HEK293T (cell line): ENCODE results near the gene RC3H1.
"Not testable (repeated sequence)": the region's sequence is repeated elsewhere in the genome, so short reads cannot be mapped to it uniquely, and the experiment has no call there.

Experiments used
- CTCF ChIA-PET: fragments of 350-600 bp; formaldehyde crosslinking; extraction: SDS; loops from one replicate; lab custom pipeline; 2021; ENCODE audit warnings: antibody characterized with exemption, inconsistent platforms; lab: Yijun Ruan, JAX
- POLR2A ChIA-PET: fragments of 350-600 bp; formaldehyde crosslinking; extraction: SDS; loops from one replicate; lab custom pipeline; 2020; ENCODE audit warnings: antibody characterized with exemption, inconsistent platforms; lab: Yijun Ruan, JAX
- DNase-seq: peaks from one replicate; pipeline ENCODE4 v3.0.0; 2012; ENCODE audit warnings: mixed read lengths; ENCODE audit errors: extremely low spot score
- ARNT ChIP-seq: fragments of 450-650 bp; IDR thresholded peaks from 2 replicates; pipeline ENCODE4 v1.6.1; 2017; ENCODE audit warnings: mild to moderate bottlenecking
- BHLHE40 ChIP-seq: fragments of 450-650 bp; IDR thresholded peaks from 2 replicates; pipeline ENCODE4 v1.6.1; 2016; ENCODE audit warnings: mild to moderate bottlenecking, moderate library complexity, borderline replicate concordance
- CTBP1 ChIP-seq: fragments of 450-650 bp; IDR thresholded peaks from 2 replicates; pipeline ENCODE4 v1.6.1; 2016; ENCODE audit warnings: borderline replicate concordance
- ELF4 ChIP-seq: fragments of 450-650 bp; IDR thresholded peaks from 2 replicates; pipeline ENCODE4 v1.6.1; 2017; ENCODE audit warnings: antibody characterized with exemption
- FOXA1 ChIP-seq: fragments of 450-650 bp; IDR thresholded peaks from 2 replicates; pipeline ENCODE4 v1.6.1; 2016; ENCODE audit warnings: mild to moderate bottlenecking
- FOXK2 ChIP-seq: fragments of 450-650 bp; IDR thresholded peaks from 2 replicates; pipeline ENCODE4 v1.6.1; 2016; ENCODE audit warnings: mild to moderate bottlenecking
- FOXM1 ChIP-seq: fragments of 450-650 bp; IDR thresholded peaks from 2 replicates; pipeline ENCODE4 v1.6.1; 2017; ENCODE audit warnings: mild to moderate bottlenecking, borderline replicate concordance
- HDGF ChIP-seq: fragments of 450-650 bp; IDR thresholded peaks from 2 replicates; pipeline ENCODE4 v1.6.1; 2017; ENCODE audit warnings: antibody characterized with exemption, borderline replicate concordance
- L3MBTL2 ChIP-seq: fragments of 450-650 bp; conservative IDR thresholded peaks from 2 replicates; pipeline ENCODE4 v1.6.1; 2016; ENCODE audit warnings: mild to moderate bottlenecking
- LEF1 ChIP-seq: fragments of 450-650 bp; IDR thresholded peaks from 2 replicates; pipeline ENCODE4 v1.6.1; 2017; ENCODE audit warnings: mild to moderate bottlenecking, borderline replicate concordance
- NFRKB ChIP-seq: fragments of 450-650 bp; IDR thresholded peaks from 2 replicates; pipeline ENCODE4 v1.6.1; 2016; ENCODE audit warnings: mild to moderate bottlenecking, moderate library complexity
- PKNOX1 ChIP-seq: fragments of 450-650 bp; IDR thresholded peaks from 2 replicates; pipeline ENCODE4 v1.6.1; 2016
- SP1 ChIP-seq: fragments of 450-650 bp; IDR thresholded peaks from 2 replicates; pipeline ENCODE4 v1.6.1; 2017
- SUZ12 ChIP-seq: fragments of 450-650 bp; IDR thresholded peaks from 2 replicates; pipeline ENCODE4 v1.6.1; 2016; ENCODE audit warnings: mild to moderate bottlenecking
- TARDBP ChIP-seq: fragments of 450-650 bp; IDR thresholded peaks from 2 replicates; pipeline ENCODE4 v1.6.1; 2016
- ZNF384 ChIP-seq: fragments of 450-650 bp; IDR thresholded peaks from 2 replicates; pipeline ENCODE4 v1.6.1; 2016

The RC3H1 gene

GRCh38 chr1:173988068-173988467 is 34.1 kb downstream of the RC3H1 start:
- POLR2A ChIA-PET = no interaction called here
- CTCF ChIA-PET = no interaction called here
- TF ChIP-seq ZNF384 = no peak
- no peak for TF ChIP-seq BHLHE40
- TF ChIP-seq CTBP1 = no peak
- TF ChIP-seq ARNT = no peak
- no peak for TF ChIP-seq PKNOX1
- TF ChIP-seq NFRKB = no peak
- TF ChIP-seq TARDBP = no peak
- TF ChIP-seq FOXK2 = no peak
- TF ChIP-seq SUZ12 = no peak
- DNase-seq = no peak

GRCh38 chr1:173986951-173987350 is 35.2 kb downstream of the RC3H1 start:
- POLR2A ChIA-PET = no interaction called here
- TF ChIP-seq CTBP1 (no peak), LEF1 (no peak), ZNF384 (no peak)
- CTCF ChIA-PET = interaction anchor here (0.6 kb wide), 1 partner anchor 16 kb away, joined by 3 read pairs; no protein-coding TSS in a partner anchor
- DNase-seq = no peak

- TF ChIP-seq ARNT (no peak), SUZ12 (no peak), NFRKB (no peak), SP1 (no peak), ZNF384 (no peak), FOXM1 (no peak), FOXA1 (no peak), LEF1 (no peak), FOXK2 (no peak), PKNOX1 (no peak), CTBP1 (no peak), TARDBP (no peak), L3MBTL2 (no peak), ELF4 (no peak), BHLHE40 (no peak), HDGF (no peak)
- ChIA-PET POLR2A (no interaction called here), CTCF (no interaction called here)
- no peak for DNase-seq
These were observed 51.9 kb downstream of the RC3H1 start for GRCh38 chr1:173970252-173970651.

- DNase-seq, POLR2A ChIA-PET, CTCF ChIA-PET: not testable (repeated sequence)
These were observed 56.3 kb downstream of the RC3H1 start for GRCh38 chr1:173965896-173966295.

GRCh38 chr1:173963477-173963876 is 58.7 kb downstream of the RC3H1 start:
- POLR2A ChIA-PET = no interaction called here
- TF ChIP-seq ARNT = no peak
- TF ChIP-seq LEF1 = no peak
- no peak for TF ChIP-seq BHLHE40
- TF ChIP-seq TARDBP = no peak
- no peak for TF ChIP-seq FOXK2
- TF ChIP-seq FOXA1 = no peak
- TF ChIP-seq NFRKB = no peak
- no peak for TF ChIP-seq FOXM1
- TF ChIP-seq SP1 = no peak
- CTCF ChIA-PET = no interaction called here
- no peak for DNase-seq

- CTCF ChIA-PET = no interaction called here
- POLR2A ChIA-PET = no interaction called here
- no peak for DNase-seq
- TF ChIP-seq PKNOX1 = no peak
- TF ChIP-seq L3MBTL2 = no peak
These were observed 61.5 kb downstream of the RC3H1 start for GRCh38 chr1:173960625-173961024.

GRCh38 chr1:173954179-173954578 is 68.0 kb downstream of the RC3H1 start:
- DNase-seq = no peak
- CTCF ChIA-PET = no interaction called here
- POLR2A ChIA-PET = no interaction called here
- TF ChIP-seq L3MBTL2 (no peak), ELF4 (no peak), SUZ12 (no peak), FOXM1 (no peak)

GRCh38 chr1:173948594-173948993 is 73.6 kb downstream of the RC3H1 start:
- ChIA-PET CTCF (no interaction called here), POLR2A (no interaction called here)
- DNase-seq = no peak
- no peak for TF ChIP-seq ELF4
